ENCODE data around the gene CXCR1.
"Not testable (repeated sequence)": the region's sequence is repeated elsewhere in the genome, so short reads cannot be mapped to it uniquely, and the experiment has no call there.

DNA sequence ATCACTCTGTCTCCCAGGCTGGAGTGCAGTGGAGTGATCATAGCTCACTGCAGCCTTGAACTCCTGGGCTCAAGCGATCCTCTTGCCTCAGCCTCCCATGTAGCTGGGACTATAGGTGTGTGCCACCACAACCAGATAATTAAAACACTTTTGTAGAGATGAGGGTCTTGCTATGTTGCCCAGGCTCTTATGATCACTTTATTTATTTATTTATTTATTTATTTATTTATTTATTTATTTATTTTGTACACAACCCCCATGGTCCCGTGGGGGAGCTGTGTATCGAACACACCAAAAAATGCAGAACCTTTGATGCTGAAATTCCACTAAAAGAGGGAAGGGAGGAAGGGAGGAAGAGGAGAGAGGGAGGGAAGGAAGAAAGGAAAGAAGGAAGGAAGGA is 5.0 kb upstream of the CXCR1 start:
- TF ChIP-seq, protein P1, sequence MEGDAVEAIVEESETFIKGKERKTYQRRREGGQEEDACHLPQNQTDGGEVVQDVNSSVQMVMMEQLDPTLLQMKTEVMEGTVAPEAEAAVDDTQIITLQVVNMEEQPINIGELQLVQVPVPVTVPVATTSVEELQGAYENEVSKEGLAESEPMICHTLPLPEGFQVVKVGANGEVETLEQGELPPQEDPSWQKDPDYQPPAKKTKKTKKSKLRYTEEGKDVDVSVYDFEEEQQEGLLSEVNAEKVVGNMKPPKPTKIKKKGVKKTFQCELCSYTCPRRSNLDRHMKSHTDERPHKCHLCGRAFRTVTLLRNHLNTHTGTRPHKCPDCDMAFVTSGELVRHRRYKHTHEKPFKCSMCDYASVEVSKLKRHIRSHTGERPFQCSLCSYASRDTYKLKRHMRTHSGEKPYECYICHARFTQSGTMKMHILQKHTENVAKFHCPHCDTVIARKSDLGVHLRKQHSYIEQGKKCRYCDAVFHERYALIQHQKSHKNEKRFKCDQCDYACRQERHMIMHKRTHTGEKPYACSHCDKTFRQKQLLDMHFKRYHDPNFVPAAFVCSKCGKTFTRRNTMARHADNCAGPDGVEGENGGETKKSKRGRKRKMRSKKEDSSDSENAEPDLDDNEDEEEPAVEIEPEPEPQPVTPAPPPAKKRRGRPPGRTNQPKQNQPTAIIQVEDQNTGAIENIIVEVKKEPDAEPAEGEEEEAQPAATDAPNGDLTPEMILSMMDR (IDR thresholded peaks at IDR 0.05; ENCODE audit: borderline replicate concordance, extremely low read depth, low read length, poor library complexity, severe bottlenecking), result not testable (repeated sequence)
- TF ChIP-seq EZH2 (IDR thresholded peaks at IDR 0.05; ENCODE audit: borderline replicate concordance, low read depth, low read length, severe bottlenecking), result not testable (repeated sequence)

All from DND-41 (cell line).